Measurements from ENCODE around the gene CDH15.

Gene CDH15

GRCh38 chr16:89170346-89171215 lies 967 bp upstream of the CDH15 start:
- no peak for DNase-seq (ENCODE audit: extremely low read depth in 1 of 2, low read depth in 1 of 2)

- no peak for DNase-seq (ENCODE audit: extremely low read depth in 1 of 2, low read depth in 1 of 2)
These were observed 601 bp downstream of the CDH15 start for GRCh38 chr16:89172171-89172527.

- DNase-seq (ENCODE audit: extremely low read depth in 1 of 2, low read depth in 1 of 2), result no peak
These were observed 1.1 kb downstream of the CDH15 start for GRCh38 chr16:89172528-89173173.

GRCh38 chr16:89173174-89173921 lies 1.8 kb downstream of the CDH15 start:
- DNase-seq (ENCODE audit: extremely low read depth in 1 of 2, low read depth in 1 of 2), result no peak

DNA sequence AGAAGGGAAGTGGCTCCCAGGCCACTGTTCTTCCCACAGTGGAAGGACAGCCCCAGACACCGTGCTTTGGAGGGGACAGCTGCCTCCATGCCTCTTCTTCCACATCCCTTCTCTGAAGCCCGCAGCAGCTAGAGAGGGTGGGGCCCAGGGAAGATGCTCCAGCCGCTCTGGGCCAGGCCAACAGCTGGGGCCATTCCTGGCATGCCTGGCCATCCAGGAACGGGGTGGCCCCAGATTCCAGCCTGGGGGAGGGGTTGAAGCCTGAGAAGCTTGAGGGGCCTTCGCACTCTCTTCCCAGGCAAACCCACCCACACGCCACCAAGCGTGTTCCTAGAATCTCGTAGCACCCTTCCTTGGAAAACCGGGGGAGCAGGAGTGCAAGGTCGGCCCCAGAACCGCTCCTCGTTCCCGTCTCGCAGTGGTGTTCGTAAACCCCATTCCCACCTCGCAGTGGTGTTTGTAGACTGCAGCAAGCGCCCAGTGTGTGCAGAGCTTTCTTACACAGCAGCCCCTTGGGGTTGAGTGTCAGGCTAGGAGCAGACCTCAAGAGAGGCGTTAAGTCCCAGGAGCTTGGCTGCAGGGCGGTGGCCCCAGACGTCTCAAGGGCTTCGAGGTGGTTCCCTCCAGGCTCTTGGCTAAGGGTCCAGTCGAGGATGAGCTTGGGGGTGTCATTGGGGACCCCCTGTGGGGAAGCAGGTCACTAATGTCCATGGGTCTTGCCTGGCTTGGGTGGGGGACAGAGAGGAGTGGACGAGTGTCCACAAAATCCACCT lies 2.7 kb downstream of the CDH15 start:
- no peak for DNase-seq (ENCODE audit: extremely low read depth in 1 of 2, low read depth in 1 of 2)

GRCh38 chr16:89174877-89175276 lies 3.3 kb downstream of the CDH15 start:
- no peak for DNase-seq (ENCODE audit: extremely low read depth in 1 of 2, low read depth in 1 of 2)

GRCh38 chr16:89175280-89176146 lies 4.0 kb downstream of the CDH15 start:
- DNase-seq (ENCODE audit: extremely low read depth in 1 of 2, low read depth in 1 of 2), result no peak

GRCh38 chr16:89176147-89176690 lies 4.7 kb downstream of the CDH15 start:
- DNase-seq (ENCODE audit: extremely low read depth in 1 of 2, low read depth in 1 of 2), result no peak

GRCh38 chr16:89176717-89177116 lies 5.2 kb downstream of the CDH15 start:
- no peak for DNase-seq (ENCODE audit: extremely low read depth in 1 of 2, low read depth in 1 of 2)

DNA sequence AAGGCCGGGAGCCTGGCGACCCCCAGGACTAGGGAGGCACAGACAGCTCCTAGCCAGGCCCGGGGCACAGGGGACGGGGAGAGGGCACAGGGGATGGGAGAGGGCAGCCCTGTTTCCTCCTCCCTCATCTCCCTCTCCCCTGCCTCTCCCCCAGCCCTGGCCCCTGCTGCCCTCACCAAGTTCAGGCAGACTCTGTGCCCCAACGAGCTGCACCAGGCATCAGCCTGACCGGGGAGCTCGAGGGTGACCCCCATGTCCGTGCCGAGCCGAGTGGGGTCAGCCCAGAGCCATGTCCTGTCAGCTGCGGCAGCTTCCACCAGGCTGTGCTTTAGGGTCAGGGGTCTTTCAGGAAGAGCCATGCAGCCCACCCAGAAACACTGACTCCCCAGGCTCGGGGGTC lies 6.0 kb downstream of the CDH15 start:
- no peak for DNase-seq (ENCODE audit: extremely low read depth in 1 of 2, low read depth in 1 of 2)

DNA sequence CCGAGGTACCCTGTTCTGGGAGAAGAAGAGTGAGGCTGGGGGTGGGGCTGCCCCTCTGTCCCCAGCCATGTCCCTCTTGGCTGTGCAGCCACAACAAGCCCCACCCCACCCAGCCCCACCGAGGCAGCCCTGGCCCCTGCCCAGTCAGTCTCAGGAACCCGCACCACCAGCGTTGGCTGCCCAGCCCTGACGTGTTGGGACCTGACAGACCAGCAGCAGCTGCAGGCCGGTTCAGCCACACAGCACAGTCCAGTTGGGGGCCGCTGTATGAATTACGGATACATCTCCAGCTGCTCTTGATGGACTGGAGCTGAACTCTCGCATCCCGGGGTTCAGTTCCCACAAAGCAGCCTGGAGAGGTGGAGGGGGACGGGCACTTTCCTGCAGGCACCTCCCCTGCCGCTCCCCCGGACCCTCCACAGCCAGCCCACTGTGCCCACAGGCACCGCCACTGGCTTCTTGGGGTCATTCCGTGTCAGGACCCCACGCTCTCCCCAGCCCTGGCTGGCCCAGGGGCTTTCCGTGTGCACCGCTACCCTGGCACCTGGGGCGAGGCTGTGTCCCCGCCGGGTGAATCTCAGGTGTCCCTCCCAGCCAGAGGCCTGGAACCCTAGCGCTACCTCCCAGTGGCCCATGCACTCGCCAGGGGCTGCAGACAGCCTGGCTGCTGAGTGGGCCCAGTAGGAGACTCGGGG lies 7.1 kb downstream of the CDH15 start:
- no peak for DNase-seq (ENCODE audit: extremely low read depth in 1 of 2, low read depth in 1 of 2)

GRCh38 chr16:89179148-89179484 lies 7.6 kb downstream of the CDH15 start:
- no peak for DNase-seq (ENCODE audit: extremely low read depth in 1 of 2, low read depth in 1 of 2)

DNA sequence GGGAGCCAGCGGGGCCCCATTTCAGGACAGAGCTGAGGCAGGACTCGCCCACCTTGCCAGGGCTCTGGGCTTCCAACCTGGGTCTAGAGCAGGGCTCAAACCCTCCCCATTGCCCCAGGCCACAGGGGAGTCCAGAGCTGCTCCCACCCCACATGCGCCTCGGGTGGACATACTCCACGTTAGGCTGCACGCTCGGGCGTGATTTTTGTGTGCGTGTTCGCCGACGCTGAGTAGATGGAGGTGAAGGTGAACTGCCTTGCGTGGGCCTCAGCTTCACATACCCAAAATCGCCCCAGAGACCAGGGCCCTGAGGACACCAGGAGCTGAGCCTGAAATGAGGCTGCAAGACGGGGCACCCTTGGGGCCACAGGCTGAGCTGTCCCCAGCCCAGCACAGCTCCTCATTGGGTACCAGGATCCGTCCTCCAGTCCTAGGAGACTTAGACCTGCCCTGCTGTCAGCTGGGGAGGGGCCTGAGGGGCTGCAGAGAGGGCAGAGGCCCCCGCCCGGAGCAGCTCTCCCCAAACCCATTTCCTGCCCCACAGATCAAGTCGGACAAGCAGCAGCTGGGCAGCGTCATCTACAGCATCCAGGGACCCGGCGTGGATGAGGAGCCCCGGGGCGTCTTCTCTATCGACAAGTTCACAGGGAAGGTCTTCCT lies 8.2 kb downstream of the CDH15 start:
- no peak for DNase-seq (ENCODE audit: extremely low read depth in 1 of 2, low read depth in 1 of 2)

- DNase-seq (ENCODE audit: extremely low read depth in 1 of 2, low read depth in 1 of 2), result no peak
These were observed 11.9 kb downstream of the CDH15 start for GRCh38 chr16:89183463-89183862.

DNA sequence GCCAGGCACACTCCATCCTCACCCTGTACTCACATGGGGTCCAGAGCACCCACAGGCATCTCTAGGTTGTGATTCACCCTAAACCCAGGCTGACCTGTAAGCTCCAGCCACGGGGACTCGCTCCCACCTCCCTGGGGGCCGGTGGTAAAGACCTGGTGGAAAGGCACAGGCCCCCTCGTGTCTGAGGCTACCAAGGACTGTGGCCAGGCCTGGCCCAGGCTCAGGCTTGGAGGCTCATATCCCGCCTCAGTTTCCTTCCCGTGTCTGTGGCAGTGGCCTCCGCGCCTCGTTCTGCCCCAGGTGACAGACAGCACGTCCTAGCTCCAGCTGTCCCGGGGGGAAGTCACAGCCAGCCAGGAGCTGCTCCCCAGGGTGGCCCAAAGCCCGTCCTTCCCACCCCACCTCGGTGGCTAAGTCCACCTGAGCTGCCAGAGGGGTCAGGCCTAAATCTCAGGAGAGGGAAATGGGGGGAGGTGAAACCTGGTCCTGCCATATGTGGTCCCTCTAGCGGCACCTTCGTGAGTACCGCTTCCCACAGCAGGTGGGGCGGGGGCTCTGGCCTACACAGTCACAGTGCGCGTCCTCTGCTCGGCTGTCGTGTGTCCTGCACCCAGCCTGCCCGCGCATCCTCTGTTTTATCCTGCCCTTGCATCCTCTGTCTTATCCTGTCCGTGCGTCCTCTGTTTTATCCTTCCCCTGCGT lies 12.6 kb downstream of the CDH15 start:
- no peak for DNase-seq (ENCODE audit: extremely low read depth in 1 of 2, low read depth in 1 of 2)

DNA sequence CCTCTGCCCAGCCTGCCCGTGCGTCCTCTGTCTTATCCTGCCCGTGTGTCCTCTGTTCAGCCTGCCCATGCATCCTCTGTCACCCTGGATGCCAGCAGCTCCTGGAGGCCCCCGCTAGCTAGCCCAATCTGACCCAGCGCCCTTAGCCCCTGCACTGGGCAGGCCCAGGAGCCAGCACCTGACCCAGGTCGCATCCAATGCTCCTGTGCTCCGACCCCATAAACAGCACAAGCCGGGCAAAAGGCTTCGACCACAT lies 13.1 kb downstream of the CDH15 start:
- no peak for DNase-seq (ENCODE audit: extremely low read depth in 1 of 2, low read depth in 1 of 2)

- DNase-seq (ENCODE audit: extremely low read depth in 1 of 2, low read depth in 1 of 2), result no peak
These were observed 13.6 kb downstream of the CDH15 start for GRCh38 chr16:89184933-89185794.

Data from activated CD8-positive, alpha-beta memory T cell treated with anti-CD3 and anti-CD28 coated beads for 1 hour (primary cell).